ENCODE data around the gene GABBR2.
A peak's percentile ranks its signal among the peaks of the same experiment; 100 is the strongest.

GABBR2 gene

GRCh38 chr9:98732801-98733200 is 24.1 kb upstream of the GABBR2 start:
- no peak for TF ChIP-seq CTCF (IDR thresholded peaks at IDR 0.05; ENCODE audit: low read length, missing control alignments)
- DNase-seq (ENCODE audit: low read depth), result no peak
- H3K4me3 ChIP-seq (replicated peaks; ENCODE audit: low read depth, low read length), result no peak overlapping the region

GRCh38 chr9:98732091-98732490 is 23.4 kb upstream of the GABBR2 start:
- no peak for DNase-seq (ENCODE audit: low read depth)
- no peak for TF ChIP-seq CTCF (IDR thresholded peaks at IDR 0.05; ENCODE audit: low read length, missing control alignments)
- H3K4me3 ChIP-seq (replicated peaks; ENCODE audit: low read depth, low read length), result no peak overlapping the region

GRCh38 chr9:98730871-98731270 is 22.1 kb upstream of the GABBR2 start:
- no peak for DNase-seq (ENCODE audit: low read depth)
- no peak for TF ChIP-seq CTCF (IDR thresholded peaks at IDR 0.05; ENCODE audit: low read length, missing control alignments)
- no peak overlapping the region for H3K4me3 ChIP-seq (replicated peaks; ENCODE audit: low read depth, low read length)

- H3K4me3 ChIP-seq (replicated peaks; ENCODE audit: low read depth, low read length), result no peak overlapping the region
- DNase-seq (ENCODE audit: low read depth), result no peak
- TF ChIP-seq CTCF (IDR thresholded peaks at IDR 0.05; ENCODE audit: low read length, missing control alignments), result no peak
Measured at GRCh38 chr9:98728500-98728899, 19.8 kb upstream of the GABBR2 start.

GRCh38 chr9:98727428-98727827 is 18.7 kb upstream of the GABBR2 start:
- no peak overlapping the region for H3K4me3 ChIP-seq (replicated peaks; ENCODE audit: low read depth, low read length)
- no peak for DNase-seq (ENCODE audit: low read depth)
- no peak for TF ChIP-seq CTCF (IDR thresholded peaks at IDR 0.05; ENCODE audit: low read length, missing control alignments)

GRCh38 chr9:98726735-98727134 is 18.0 kb upstream of the GABBR2 start:
- DNase-seq (ENCODE audit: low read depth), result peak; percentile 69
- H3K4me3 ChIP-seq (replicated peaks; ENCODE audit: low read depth, low read length), result no peak overlapping the region
- no peak for TF ChIP-seq CTCF (IDR thresholded peaks at IDR 0.05; ENCODE audit: low read length, missing control alignments)

GRCh38 chr9:98724810-98725530 is 16.2 kb upstream of the GABBR2 start:
- no peak for DNase-seq (ENCODE audit: low read depth)

More at GRCh38 chr9:98724810-98725530, 16.2 kb upstream of the GABBR2 start:
- TF ChIP-seq CTCF (IDR thresholded peaks at IDR 0.05; ENCODE audit: low read length, missing control alignments), result no peak
- no peak overlapping the region for H3K4me3 ChIP-seq (replicated peaks; ENCODE audit: low read depth, low read length)

All from fibroblast of pulmonary artery (primary cell).